Natural killer cell (primary cell): ENCODE measurements around the gene ZNF783. TPM values are rescaled to one million over a fixed set of nuclear protein-coding genes. Genes with fewer than 3 reads are reported as not detected.

Experiments
- ATAC-seq, 3 donors: fragments of 150-1000 bp in 2 of 3; fragments of 200-7000 bp in 1 of 3; cut with Tn5 transposase; 1 replicate in 1 of 3; 2 replicates in 2 of 3; pipeline ENCODE4 v1.10.0; 2021; ENCODE audit warnings: mild to moderate bottlenecking in 2 of 3, moderate library complexity in 2 of 3
- DNase-seq, 2 donors: peaks; one replicate each; pipeline versions ENCODE4 v3.0.0 to v3.0.0-alpha.2; 2013 to 2021; ENCODE audit warnings: mixed read lengths in 1 of 2
- H3K27ac ChIP-seq: one replicate; pipeline ENCODE4 v1.5.1; 2013; ENCODE audit warnings: mild to moderate bottlenecking, low read length
- H3K27me3 ChIP-seq: one replicate; pipeline ENCODE4 v1.6.1; 2013; ENCODE audit warnings: low read length; ENCODE audit not compliant: control insufficient read depth, insufficient read depth
- H3K36me3 ChIP-seq: one replicate; pipeline ENCODE4 v1.6.1; 2013; ENCODE audit warnings: low read length; ENCODE audit not compliant: control insufficient read depth, insufficient read depth
- H3K4me1 ChIP-seq: one replicate; pipeline ENCODE4 v1.6.1; 2013; ENCODE audit warnings: low read length; ENCODE audit not compliant: control insufficient read depth, insufficient read depth
- H3K4me3 ChIP-seq: one replicate; pipeline ENCODE4 v1.5.1; 2013; ENCODE audit warnings: low read length
- H3K9me3 ChIP-seq: one replicate; pipeline ENCODE4 v1.6.1; 2013; ENCODE audit warnings: low read length; ENCODE audit not compliant: control insufficient read depth, insufficient read depth
- H3K27ac Mint-ChIP-seq, 2 donors: one replicate each; pipeline ENCODE4 v1.8.0; 2022; ENCODE audit warnings: mild to moderate bottlenecking in 2 of 2, mixed read lengths in 2 of 2, moderate library complexity in 1 of 2
- H3K27me3 Mint-ChIP-seq, 2 donors: one replicate each; pipeline ENCODE4 v1.8.0; 2022; ENCODE audit warnings: low read depth in 2 of 2, mixed read lengths in 2 of 2
- H3K36me3 Mint-ChIP-seq: one replicate; pipeline ENCODE4 v1.8.0; 2022; ENCODE audit warnings: mixed read lengths
- H3K4me1 Mint-ChIP-seq, 2 donors: one replicate each; pipeline ENCODE4 v1.8.0; 2022; ENCODE audit warnings: mixed read lengths in 2 of 2
- H3K4me3 Mint-ChIP-seq: one replicate; pipeline ENCODE4 v1.8.0; 2022; ENCODE audit warnings: mild to moderate bottlenecking, moderate library complexity, mixed read lengths
- H3K9me3 Mint-ChIP-seq, 2 donors: one replicate each; pipeline ENCODE4 v1.8.0; 2022; ENCODE audit warnings: mixed read lengths in 2 of 2
- WGBS: methylation state at CpG from one replicate; pipeline ENCODE4 v1.1.7; 2013; ENCODE audit warnings: missing lambda C conversion rate; ENCODE audit not compliant: insufficient coverage; 5-methylcytosine and 5-hydroxymethylcytosine counted together
- intact Hi-C: fragments of 100-400 bp; cut with micrococcal nuclease; formaldehyde crosslinking; loops from one replicate; pipeline ENCODE4 v1.14.2; 2022
- total RNA-seq, 4 donors: library from RNA; stranded (reverse); fragments of 120-200 nt in 1 of 4; gene quantifications; one replicate each; pipeline versions ENCODE4 v1.2.3 to v1.2.4, GENCODE V29; 2013 to 2022
- TF ChIP-seq, protein P1 (sequence below): fragments of 200-600 bp; IDR thresholded peaks from one replicate; pipeline ENCODE4 v1.8.0; 2022; ENCODE audit warnings: antibody characterized with exemption

The ZNF783 gene
- total RNA-seq, 3 donors from 2014 or later (not counting 1 experiment from before 2014, with no cell fraction given), result 24.0 to 29.8 (median 28.3) TPM

DNA sequence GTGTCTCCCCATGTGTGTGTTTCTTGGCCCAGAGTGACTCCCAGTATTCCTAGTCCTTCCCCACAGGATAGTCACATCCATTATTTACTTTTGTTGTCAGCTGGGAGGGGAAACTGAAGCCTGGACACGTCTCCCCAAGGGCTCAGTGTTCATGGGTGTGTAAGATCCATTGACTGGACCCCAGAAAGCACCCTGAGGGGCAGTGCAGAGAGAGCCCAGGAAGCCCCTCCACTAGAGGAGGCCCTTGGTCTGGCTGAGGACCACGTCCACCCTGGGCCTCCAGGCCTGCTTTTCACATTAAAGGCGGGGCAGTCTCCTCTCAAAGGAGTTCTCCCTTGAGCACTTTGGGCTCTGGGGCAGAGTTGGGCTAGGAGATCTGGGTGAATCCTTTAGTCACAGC lies 21.3 kb downstream of the ZNF783 start:
- no peak overlapping the region for H3K4me3 ChIP-seq
- no peak overlapping the region for H3K27ac ChIP-seq
- intact Hi-C loops, result no loop called here
- peaks cover 28% of the 10 kb centered on the region for H3K4me1 ChIP-seq
- peaks cover 34 to 43% of the 10 kb centered on the region in 2 donors for H3K4me1 Mint-ChIP-seq
- ATAC-seq (no peak), DNase-seq (no peak)
- no peaks in the 10 kb centered on the region for H3K9me3 ChIP-seq
- no peak overlapping the region for H3K4me3 Mint-ChIP-seq
- peaks cover 16% of the 10 kb centered on the region for H3K36me3 ChIP-seq
- 97% methylated on average over 3 of the region's 3 CpGs for WGBS
- TF ChIP-seq, protein P1, sequence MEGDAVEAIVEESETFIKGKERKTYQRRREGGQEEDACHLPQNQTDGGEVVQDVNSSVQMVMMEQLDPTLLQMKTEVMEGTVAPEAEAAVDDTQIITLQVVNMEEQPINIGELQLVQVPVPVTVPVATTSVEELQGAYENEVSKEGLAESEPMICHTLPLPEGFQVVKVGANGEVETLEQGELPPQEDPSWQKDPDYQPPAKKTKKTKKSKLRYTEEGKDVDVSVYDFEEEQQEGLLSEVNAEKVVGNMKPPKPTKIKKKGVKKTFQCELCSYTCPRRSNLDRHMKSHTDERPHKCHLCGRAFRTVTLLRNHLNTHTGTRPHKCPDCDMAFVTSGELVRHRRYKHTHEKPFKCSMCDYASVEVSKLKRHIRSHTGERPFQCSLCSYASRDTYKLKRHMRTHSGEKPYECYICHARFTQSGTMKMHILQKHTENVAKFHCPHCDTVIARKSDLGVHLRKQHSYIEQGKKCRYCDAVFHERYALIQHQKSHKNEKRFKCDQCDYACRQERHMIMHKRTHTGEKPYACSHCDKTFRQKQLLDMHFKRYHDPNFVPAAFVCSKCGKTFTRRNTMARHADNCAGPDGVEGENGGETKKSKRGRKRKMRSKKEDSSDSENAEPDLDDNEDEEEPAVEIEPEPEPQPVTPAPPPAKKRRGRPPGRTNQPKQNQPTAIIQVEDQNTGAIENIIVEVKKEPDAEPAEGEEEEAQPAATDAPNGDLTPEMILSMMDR, result no peak
- H3K9me3 Mint-ChIP-seq, result no peaks in the 10 kb centered on the region
- no peaks in the 10 kb centered on the region for H3K27me3 ChIP-seq
- no peaks in the 10 kb centered on the region for H3K27me3 Mint-ChIP-seq
- H3K27ac Mint-ChIP-seq, result no peak overlapping the region
- H3K36me3 Mint-ChIP-seq, result no peaks in the 10 kb centered on the region

DNA sequence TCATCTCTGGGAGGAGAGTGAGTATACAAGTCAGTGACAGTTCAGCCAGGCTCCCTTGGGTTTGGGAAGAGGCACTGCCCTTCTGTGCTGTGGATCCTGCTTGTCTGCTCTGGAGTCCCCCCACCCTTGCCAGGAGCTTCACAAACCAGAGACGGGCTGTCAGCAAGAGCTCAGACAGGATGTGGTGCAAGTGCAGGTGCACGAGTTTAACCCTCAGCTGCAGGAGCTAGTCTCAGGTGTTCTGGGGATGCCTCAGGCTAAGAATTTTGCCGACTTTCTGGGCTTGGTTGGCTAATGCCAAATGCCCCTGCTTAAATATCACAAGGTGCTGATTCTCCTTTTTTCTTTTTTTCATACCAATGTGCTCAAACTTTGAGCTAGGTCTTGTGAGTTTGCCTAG lies 22.3 kb downstream of the ZNF783 start:
- DNase-seq (peak in 1 of 2 donors; percentile 81), ATAC-seq (no peak)
- peak overlapping the region; percentile 31 to 88 for H3K27ac Mint-ChIP-seq
- no peaks in the 10 kb centered on the region for H3K27me3 Mint-ChIP-seq
- no peaks in the 10 kb centered on the region for H3K27me3 ChIP-seq
- peaks cover 28% of the 10 kb centered on the region for H3K4me1 ChIP-seq
- peaks cover 8% of the 10 kb centered on the region for H3K36me3 ChIP-seq
- no peaks in the 10 kb centered on the region for H3K36me3 Mint-ChIP-seq
- H3K9me3 Mint-ChIP-seq, result no peaks in the 10 kb centered on the region
- peaks cover 34 to 43% of the 10 kb centered on the region in 2 donors for H3K4me1 Mint-ChIP-seq
- peak overlapping the region; percentile 9 for H3K4me3 ChIP-seq
- TF ChIP-seq, protein P1, result no peak
- no peaks in the 10 kb centered on the region for H3K9me3 ChIP-seq
- no peak overlapping the region for H3K27ac ChIP-seq
- intact Hi-C loops, result loop anchor here (2.0 kb wide), 1 partner anchor 22 kb away; the partner anchor contains the start of gene ZNF783
- peak overlapping the region; percentile 90 for H3K4me3 Mint-ChIP-seq
- WGBS, result 11% methylated on average over 3 of the region's 3 CpGs

DNA sequence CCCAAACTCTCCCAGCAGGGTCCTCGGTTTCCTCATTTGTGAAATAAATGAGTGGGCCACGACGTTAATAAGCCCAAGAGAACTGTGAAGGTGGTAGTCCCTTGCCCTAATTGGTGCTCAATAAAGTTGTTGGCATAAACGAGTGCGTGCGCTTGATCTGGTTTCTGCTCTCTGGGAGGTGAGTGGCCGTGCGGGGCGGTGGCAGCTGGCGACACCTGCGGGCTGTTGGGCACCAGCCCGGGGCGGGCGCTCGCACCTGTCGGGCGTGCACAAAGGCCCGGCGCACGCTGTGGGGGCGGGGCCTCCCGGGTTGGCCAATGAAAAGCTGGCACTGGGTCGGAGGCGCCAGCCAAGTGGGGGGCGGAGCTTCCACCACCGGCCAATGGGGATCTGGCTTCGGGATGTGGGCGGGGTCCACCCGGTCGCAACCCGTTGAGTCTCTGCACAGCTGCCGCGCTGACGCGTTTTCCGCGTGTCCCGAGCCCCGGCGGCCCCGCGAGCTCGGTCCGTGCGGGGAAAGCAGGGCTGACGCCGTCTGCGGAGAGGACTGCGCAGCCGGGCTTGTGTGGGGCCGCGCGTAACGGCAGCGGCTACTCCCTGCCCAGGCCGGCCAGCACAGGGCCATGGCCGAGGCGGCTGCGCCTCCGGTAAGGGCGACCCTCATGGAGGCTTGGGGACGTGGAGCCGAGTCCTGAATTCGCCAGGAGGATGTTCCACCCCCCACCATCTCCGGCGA lies 23.0 kb downstream of the ZNF783 start:
- H3K9me3 Mint-ChIP-seq, result no peaks in the 10 kb centered on the region
- peak; percentile 98 to 99 (median 99) for ATAC-seq
- Histone ChIP-seq H3K27ac (no peak overlapping the region), H3K9me3 (no peaks in the 10 kb centered on the region), H3K4me1 (peaks cover 28% of the 10 kb centered on the region), H3K4me3 (peak overlapping the region; percentile 54), H3K36me3 (peaks cover 8% of the 10 kb centered on the region), H3K27me3 (no peaks in the 10 kb centered on the region)
- H3K4me1 Mint-ChIP-seq, result peaks cover 34 to 43% of the 10 kb centered on the region in 2 donors
- intact Hi-C loops, result loop anchor here (2.0 kb wide), 1 partner anchor 22 kb away; the partner anchor contains the start of gene ZNF783
- DNase-seq, result peak; percentile 97 to 99
- H3K27me3 Mint-ChIP-seq, result no peaks in the 10 kb centered on the region
- peak overlapping the region; percentile 90 for H3K4me3 Mint-ChIP-seq
- 3% methylated on average over 66 of the region's 66 CpGs for WGBS
- no peaks in the 10 kb centered on the region for H3K36me3 Mint-ChIP-seq
- TF ChIP-seq, protein P1, result no peak
- peak overlapping the region; percentile 31 to 88 for H3K27ac Mint-ChIP-seq
